ENCODE data around the gene FBXW11. TPM values are rescaled to one million over a fixed set of nuclear protein-coding genes. Genes with fewer than 3 reads are reported as not detected.

Gene FBXW11
- total RNA-seq, 1 experiment from 2014 or later, result 85.3 TPM

GRCh38 chr5:172050080-172050479 is 43.6 kb upstream of the FBXW11 start:
- no peak overlapping the region for H4K5ac ChIP-seq (ENCODE audit: insufficient read length, low read depth, low read length)
- peaks cover 28 to 32% of the 10 kb centered on the region in 2 experiments for H3K4me1 Mint-ChIP-seq
- no peaks in the 10 kb centered on the region for H3K9me3 Mint-ChIP-seq
- H3K27ac ChIP-seq (ENCODE audit: insufficient read length, low read depth, low read length), result no peak overlapping the region
- H3K27me3 Mint-ChIP-seq (ENCODE audit: low read depth), result no peaks in the 10 kb centered on the region
- H2BK120ac ChIP-seq (ENCODE audit: low read depth, low read length, poor library complexity, severe bottlenecking), result no peak overlapping the region
- H2BK12ac ChIP-seq (ENCODE audit: insufficient read length, low read depth, low read length), result no peak overlapping the region
- no peak overlapping the region for H4K91ac ChIP-seq (ENCODE audit: insufficient read length, low read depth, low read length)
- WGBS (ENCODE audit: extremely low coverage, insufficient read length, low lambda C conversion rate), result no CpG with 5 or more reads among the region's 4 CpGs
- no peak overlapping the region for H3K4me2 ChIP-seq (ENCODE audit: insufficient read depth, insufficient read length, low read length)
- peaks cover 4% of the 10 kb centered on the region; the same call in 1 of the 2 replicates for H3K4me1 ChIP-seq (ENCODE audit: insufficient read depth, low read length)
- no peak overlapping the region for H2BK20ac ChIP-seq (ENCODE audit: low read depth, low read length, poor library complexity, severe bottlenecking)
- DNase-seq, result no peak
- no peaks in the 10 kb centered on the region for H3K79me1 ChIP-seq (ENCODE audit: insufficient read depth, low read depth, low read length, poor library complexity, severe bottlenecking)
- H3K9me3 ChIP-seq (ENCODE audit: control insufficient read depth, low read depth, low read length), result no peaks in the 10 kb centered on the region
- H2AFZ ChIP-seq (ENCODE audit: low read length), result no peak overlapping the region
- H2BK5ac ChIP-seq (ENCODE audit: insufficient read length, low read length), result no peak overlapping the region
- no peaks in the 10 kb centered on the region for H3K79me2 ChIP-seq (ENCODE audit: insufficient read depth, low read length)
- H3K18ac ChIP-seq (ENCODE audit: insufficient read length, low read depth, low read length), result no peak overlapping the region
- TF ChIP-seq CTCF (conservative IDR thresholded peaks at IDR 0.05), result no peak
- H3K23me2 ChIP-seq (ENCODE audit: insufficient read length, low read depth, low read length, poor library complexity, severe bottlenecking), result no peaks in the 10 kb centered on the region
- no peak overlapping the region for H3K23ac ChIP-seq (ENCODE audit: insufficient read length, low read depth, low read length)
- H3K4ac ChIP-seq (ENCODE audit: low read depth, low read length), result no peak overlapping the region
- H3K14ac ChIP-seq (ENCODE audit: insufficient read depth, low read length), result no peak overlapping the region
- H4K20me1 ChIP-seq (ENCODE audit: control insufficient read depth, insufficient read depth, insufficient read length), result no peaks in the 10 kb centered on the region
- no peak overlapping the region for H3K9ac ChIP-seq (ENCODE audit: extremely low read depth, insufficient read length, low read length)
- H2BK15ac ChIP-seq (ENCODE audit: low read depth, low read length), result no peak overlapping the region
- no peak overlapping the region for H3K4me3 Mint-ChIP-seq
- H3K27ac Mint-ChIP-seq, result no peak overlapping the region
- no peak overlapping the region for H3T11ph ChIP-seq (ENCODE audit: low read length)
- no peaks in the 10 kb centered on the region for H3K27me3 ChIP-seq (ENCODE audit: insufficient read depth, low read length)
- no peak overlapping the region for H4K8ac ChIP-seq (replicated peaks; ENCODE audit: insufficient read length, low read depth, low read length)
- peaks cover 3 to 26% (median 16%) of the 10 kb centered on the region in 3 experiments; a peak in 4 of 7 replicates for H3K36me3 Mint-ChIP-seq (ENCODE audit: insufficient read depth in 1 of 3, low read depth in 3 of 3)
- H2AK5ac ChIP-seq (ENCODE audit: insufficient read length, low read length), result no peak overlapping the region
- H3K56ac ChIP-seq (ENCODE audit: insufficient read length, low read depth, low read length), result no peak overlapping the region
